AG09319 (cell line): ENCODE measurements around the gene TEX44.

Source experiments
- DNase-seq: peaks from one replicate; pipeline ENCODE4 v3.0.0-alpha.2; 2010; ENCODE audit warnings: low read depth; ENCODE audit errors: extremely low read depth
- TF ChIP-seq, protein P1 (sequence below): IDR thresholded peaks from 2 replicates; pipeline ENCODE4 v1.5.1; 2011; ENCODE audit warnings: low read depth, mild to moderate bottlenecking, inconsistent platforms, low read length, moderate library complexity

The TEX44 gene

DNA sequence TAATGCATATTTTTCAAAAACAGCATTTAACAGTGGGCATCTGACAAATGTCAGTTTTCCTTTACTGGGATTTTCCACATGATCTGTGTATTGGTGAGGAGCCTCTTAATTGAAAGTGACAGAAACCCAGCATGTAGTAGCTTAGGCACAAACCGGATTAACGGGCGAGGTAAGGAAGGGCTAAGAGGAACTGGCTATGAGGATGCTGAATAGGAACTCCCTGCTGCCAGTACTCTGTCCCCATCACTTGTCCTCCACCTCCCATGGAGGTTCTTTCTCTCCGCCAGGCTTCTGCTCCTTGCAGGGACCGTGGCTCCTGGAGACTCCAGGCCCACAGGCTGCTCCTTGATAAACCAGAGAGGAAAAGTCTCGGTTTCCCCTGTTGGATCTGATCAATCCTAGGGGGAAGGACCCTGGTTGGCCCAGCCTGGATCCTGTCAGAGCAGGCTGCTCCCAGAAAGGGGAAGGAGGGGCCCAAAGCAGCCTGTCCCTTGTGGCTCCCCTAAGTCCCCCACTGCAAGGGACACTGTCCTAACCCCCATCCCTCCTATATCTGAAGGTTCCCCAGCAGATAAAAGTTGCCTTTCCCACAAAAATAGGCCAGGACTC is 10.3 kb downstream of the TEX44 start:
- no peak for DNase-seq
- TF ChIP-seq, protein P1, sequence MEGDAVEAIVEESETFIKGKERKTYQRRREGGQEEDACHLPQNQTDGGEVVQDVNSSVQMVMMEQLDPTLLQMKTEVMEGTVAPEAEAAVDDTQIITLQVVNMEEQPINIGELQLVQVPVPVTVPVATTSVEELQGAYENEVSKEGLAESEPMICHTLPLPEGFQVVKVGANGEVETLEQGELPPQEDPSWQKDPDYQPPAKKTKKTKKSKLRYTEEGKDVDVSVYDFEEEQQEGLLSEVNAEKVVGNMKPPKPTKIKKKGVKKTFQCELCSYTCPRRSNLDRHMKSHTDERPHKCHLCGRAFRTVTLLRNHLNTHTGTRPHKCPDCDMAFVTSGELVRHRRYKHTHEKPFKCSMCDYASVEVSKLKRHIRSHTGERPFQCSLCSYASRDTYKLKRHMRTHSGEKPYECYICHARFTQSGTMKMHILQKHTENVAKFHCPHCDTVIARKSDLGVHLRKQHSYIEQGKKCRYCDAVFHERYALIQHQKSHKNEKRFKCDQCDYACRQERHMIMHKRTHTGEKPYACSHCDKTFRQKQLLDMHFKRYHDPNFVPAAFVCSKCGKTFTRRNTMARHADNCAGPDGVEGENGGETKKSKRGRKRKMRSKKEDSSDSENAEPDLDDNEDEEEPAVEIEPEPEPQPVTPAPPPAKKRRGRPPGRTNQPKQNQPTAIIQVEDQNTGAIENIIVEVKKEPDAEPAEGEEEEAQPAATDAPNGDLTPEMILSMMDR = no peak

DNA sequence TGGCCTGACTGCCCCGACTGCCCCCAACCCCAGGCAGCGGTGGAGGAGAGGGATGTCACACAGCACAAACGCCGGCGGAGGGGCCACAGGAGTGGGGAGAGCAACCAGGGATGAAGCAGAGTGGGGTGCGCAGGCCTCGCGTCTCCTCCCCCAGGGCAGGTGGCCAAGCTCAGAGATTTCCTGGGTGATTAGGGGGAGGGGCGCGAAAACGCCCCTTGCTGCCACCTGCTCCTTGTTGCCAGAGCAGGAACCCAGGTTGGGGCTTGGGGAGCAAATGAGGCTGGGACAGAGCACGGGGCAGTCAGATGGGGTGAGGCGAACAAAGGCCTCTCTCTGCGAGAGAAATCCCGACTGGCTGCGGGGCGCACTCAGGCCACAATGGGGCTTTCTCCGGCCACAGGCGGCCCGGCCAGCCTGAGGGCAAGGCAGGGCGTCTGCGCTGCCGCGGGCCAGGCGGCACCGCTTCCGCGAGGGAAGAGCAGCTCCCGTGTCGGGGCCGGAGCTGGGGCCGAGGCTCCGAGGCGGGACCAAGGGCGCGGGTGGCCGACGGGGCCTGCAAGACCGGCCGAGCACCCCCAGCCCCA is 11.5 kb downstream of the TEX44 start:
- DNase-seq = no peak
- TF ChIP-seq, protein P1 = no peak

DNA sequence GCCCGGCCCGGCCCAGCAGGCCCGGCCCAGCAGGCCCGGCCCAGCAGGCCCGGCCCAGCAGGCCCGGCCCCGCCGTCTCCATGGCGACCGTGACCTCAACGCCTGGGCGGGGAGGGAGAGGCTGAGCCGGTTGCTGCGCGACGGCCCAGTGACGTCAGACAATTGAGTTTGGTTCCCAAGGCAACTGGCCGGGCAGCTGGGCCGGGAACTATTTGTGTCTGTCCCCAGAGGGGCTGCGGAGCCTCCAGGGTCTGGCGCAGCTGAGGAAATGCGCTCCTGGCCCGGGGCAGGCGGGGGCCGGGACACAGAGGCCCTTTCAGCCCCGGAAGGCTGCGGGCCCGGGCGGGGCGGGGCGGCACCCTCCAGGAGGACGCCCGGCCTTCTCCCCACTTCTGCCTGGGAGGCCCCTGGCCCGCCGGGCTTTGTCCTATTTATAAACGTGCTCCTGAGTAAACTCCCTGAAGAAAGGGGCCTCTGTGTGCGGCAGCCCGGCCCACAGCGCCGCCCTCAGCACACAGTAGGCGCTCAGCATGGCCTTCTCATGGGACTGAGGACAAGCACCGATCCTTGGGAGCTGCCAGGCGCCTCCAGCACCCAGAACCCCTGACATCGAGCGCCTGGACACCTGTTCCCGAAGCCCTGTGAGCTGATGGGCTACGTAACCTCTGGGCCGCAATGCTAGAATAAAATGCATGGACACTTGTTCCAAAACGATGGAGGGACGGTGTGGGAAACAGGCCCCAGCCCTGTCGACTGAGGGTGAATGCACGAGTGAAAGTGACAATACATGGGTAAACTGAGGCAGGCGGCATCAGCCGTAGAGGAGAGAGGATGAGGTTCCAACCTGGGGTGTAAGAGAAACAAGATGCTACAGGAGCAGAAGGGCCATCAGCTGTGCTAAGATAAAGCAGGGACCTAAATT is 12.3 kb downstream of the TEX44 start:
- peak; percentile 96 for DNase-seq
- TF ChIP-seq, protein P1 = no peak

DNA sequence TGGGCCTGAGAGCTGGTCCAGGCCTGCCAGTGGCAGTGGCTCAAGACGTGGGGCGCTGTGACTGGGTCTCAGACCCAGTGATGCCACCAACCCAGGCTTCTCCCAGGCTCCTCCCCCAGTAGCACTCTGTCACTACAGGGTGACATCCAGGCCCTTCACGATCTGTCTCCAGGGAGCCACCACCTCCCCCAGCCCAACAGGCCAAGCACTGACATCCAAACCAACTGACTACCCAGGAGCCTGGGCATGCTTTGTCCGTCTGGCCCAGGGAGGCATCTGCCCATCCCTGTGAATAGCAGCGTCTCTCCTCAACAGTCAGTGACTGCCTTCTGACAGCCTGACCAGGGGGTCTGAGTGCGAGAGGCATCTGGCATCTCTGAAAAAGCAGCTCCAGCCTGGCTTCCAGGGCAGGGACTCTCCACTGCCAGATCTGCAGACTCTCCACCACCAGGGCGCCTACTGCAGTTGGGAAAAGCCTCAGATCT is 13.0 kb downstream of the TEX44 start:
- no peak for DNase-seq
- TF ChIP-seq, protein P1 = no peak

DNA sequence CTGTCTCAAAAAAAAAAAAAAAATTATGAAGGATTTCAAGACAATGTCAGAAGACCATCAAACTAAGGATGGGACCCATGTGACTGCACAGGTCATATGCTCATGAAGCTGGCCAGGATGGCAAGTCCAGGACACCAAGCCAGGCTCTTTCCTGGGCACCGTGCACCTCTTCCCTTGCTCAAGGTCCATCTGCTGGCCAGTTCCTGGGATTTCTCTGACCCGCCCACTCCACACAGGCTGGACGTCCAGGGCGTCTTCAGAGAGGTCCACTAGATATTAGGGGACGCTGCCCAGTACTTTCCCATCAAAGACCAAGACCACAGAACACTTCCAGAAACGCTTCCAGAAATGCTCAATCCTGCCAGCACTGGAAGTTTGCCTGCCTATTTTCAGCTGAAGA is 14.3 kb downstream of the TEX44 start:
- no peak for DNase-seq
- TF ChIP-seq, protein P1 = no peak

DNA sequence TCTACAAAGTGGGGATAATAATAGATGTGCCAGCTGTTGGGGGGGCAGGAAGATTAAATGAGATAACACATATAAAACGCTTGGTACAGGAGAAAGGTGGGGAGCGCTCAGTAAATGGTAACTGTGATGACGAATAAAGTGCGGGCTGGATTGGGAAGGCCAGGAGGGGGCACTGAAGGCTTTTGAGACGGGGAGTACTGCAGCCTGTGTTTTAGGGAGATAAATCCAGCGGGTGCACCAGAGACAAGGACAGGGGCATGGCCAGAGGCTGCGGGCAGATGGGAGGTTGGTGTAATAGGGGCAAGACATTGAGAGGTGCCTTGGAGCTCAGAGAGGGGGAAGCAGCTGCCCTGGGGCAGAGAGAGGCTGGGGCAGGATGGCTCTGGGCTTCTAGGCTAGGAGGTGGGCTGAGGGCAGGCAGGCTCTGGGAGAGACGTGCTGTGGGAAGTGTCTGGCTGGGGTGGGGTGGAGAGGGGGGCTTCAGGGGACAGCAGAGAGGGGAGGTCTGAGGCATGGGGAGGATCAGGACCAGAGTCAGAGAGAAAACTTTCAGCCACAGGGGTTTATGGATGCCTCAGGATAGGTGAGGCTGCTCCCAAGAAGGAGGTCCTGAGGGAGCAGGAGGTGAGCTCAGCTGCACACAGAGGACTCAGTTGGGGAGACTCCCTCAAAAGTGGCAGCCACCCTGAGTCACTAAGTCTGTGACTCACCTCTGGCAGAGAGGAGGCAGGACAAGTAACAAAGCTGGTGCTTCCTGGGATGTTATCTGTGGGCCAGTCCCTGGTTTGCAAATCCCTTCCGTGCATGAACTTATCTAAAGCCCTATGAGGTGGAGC is 18.8 kb downstream of the TEX44 start:
- DNase-seq = no peak
- TF ChIP-seq, protein P1 = peak; percentile 29
